HepG2 (cell line): ENCODE measurements around the gene GADD45B. TPM values are rescaled to one million over a fixed set of nuclear protein-coding genes. Genes with fewer than 3 reads are reported as not detected.

ENCODE experiments used
- CSRNP1 ChIP-seq: sonication (generic); formaldehyde crosslinking; IDR thresholded peaks from 2 replicates; pipeline ENCODE4 v1.8.1; 2023; ENCODE audit warnings: mild to moderate bottlenecking, missing genetic modification reagents
- FOSL2 ChIP-seq: sonication (generic); formaldehyde crosslinking; IDR thresholded peaks from 2 replicates; pipeline ENCODE4 v1.4.0; 2020; ENCODE audit warnings: missing genetic modification reagents
- FOXK2 ChIP-seq: fragments of 450-650 bp; IDR thresholded peaks from 2 replicates; pipeline ENCODE4 v1.6.1; 2016
- HNRNPUL1 ChIP-seq: fragments of 200-400 bp; formaldehyde crosslinking; IDR thresholded peaks from 2 replicates; pipeline ENCODE4 v1.6.1; 2017; ENCODE audit warnings: low read depth, mild to moderate bottlenecking, low read length, moderate library complexity
- MAF1 ChIP-seq: sonication (generic); formaldehyde crosslinking; IDR thresholded peaks from 2 replicates; pipeline ENCODE4 v1.5.0; 2020; ENCODE audit warnings: missing genetic modification reagents, borderline replicate concordance
- NONO ChIP-seq, 2 experiments: fragments of 450-650 bp in 1 of 2; sonication (generic) in 1 of 2; formaldehyde crosslinking in 1 of 2; IDR thresholded peaks in 1 of 2; conservative IDR thresholded peaks in 1 of 2; 2 replicates each; pipeline versions ENCODE4 v1.6.1 to v1.8.0; 2017 to 2022; ENCODE audit warnings: mild to moderate bottlenecking in 1 of 2, missing genetic modification reagents in 1 of 2, moderate library complexity in 1 of 2
- REL ChIP-seq: sonication (generic); formaldehyde crosslinking; conservative IDR thresholded peaks from 2 replicates; pipeline ENCODE4 v1.8.0; 2022; ENCODE audit warnings: mild to moderate bottlenecking, missing genetic modification reagents, moderate library complexity
- SETDB1 ChIP-seq: sonication (generic); formaldehyde crosslinking; IDR thresholded peaks from 2 replicates; pipeline ENCODE4 v1.5.1; 2020; ENCODE audit warnings: missing genetic modification reagents, mild to moderate bottlenecking, borderline replicate concordance
- SP2 ChIP-seq: sonication (generic); formaldehyde crosslinking; IDR thresholded peaks from 2 replicates; pipeline ENCODE4 v1.5.1; 2020; ENCODE audit warnings: mild to moderate bottlenecking, missing genetic modification reagents
- SRSF4 ChIP-seq: fragments of 200-400 bp; formaldehyde crosslinking; IDR thresholded peaks from one replicate; pipeline ENCODE4 v1.6.1; 2018; ENCODE audit warnings: mild to moderate bottlenecking, low read depth, low read length, moderate library complexity; ENCODE audit not compliant: poor library complexity, severe bottlenecking
- ZNF205 ChIP-seq: IDR thresholded peaks from 2 replicates; pipeline ENCODE4 v1.6.1; 2018; ENCODE audit warnings: missing biosample characterization, missing genetic modification reagents
- ZNF274 ChIP-seq: sonication (generic); formaldehyde crosslinking; IDR thresholded peaks from 2 replicates; pipeline ENCODE4 v1.5.1; 2020; ENCODE audit warnings: mild to moderate bottlenecking, missing genetic modification reagents
- ZNF30 ChIP-seq: sonication (generic); formaldehyde crosslinking; IDR thresholded peaks from 2 replicates; pipeline ENCODE4 v1.5.0; 2020; ENCODE audit warnings: mild to moderate bottlenecking, missing genetic modification reagents
- ZNF431 ChIP-seq: sonication (generic); formaldehyde crosslinking; IDR thresholded peaks from 2 replicates; pipeline ENCODE4 v1.9.0; 2022; ENCODE audit warnings: missing genetic modification reagents, low read depth, mild to moderate bottlenecking, borderline replicate concordance
- ZNF484 ChIP-seq: sonication (generic); formaldehyde crosslinking; IDR thresholded peaks from 2 replicates; pipeline ENCODE4 v1.5.1; 2020; ENCODE audit warnings: mild to moderate bottlenecking, low read depth, missing genetic modification reagents, borderline replicate concordance
- ZNF512B ChIP-seq: sonication (generic); formaldehyde crosslinking; IDR thresholded peaks from 2 replicates; pipeline ENCODE4 v1.5.1; 2020; ENCODE audit warnings: missing genetic modification reagents, mild to moderate bottlenecking, borderline replicate concordance
- ZSCAN31 ChIP-seq: sonication (generic); formaldehyde crosslinking; IDR thresholded peaks from 2 replicates; pipeline ENCODE4 v1.5.0; 2020; ENCODE audit warnings: low read depth, mild to moderate bottlenecking, missing genetic modification reagents
- polyA plus RNA-seq, 8 experiments: library from polyadenylated mRNA; depleted of rRNA in 3 of 8; stranded (reverse) in 7 of 8; unstranded in 1 of 8; fragments of >200 nt; fragmentation: Illumina TruSeq in 4 of 8; extraction: Trizol in 4 of 8; gene quantifications; 2 replicates each; pipeline versions ENCODE4 v1.2.1 to v1.2.3, GENCODE V29; 2011 to 2016; ENCODE audit warnings: low read depth in 4 of 8, missing spikeins in 1 of 8, mixed read lengths in 1 of 8; ENCODE audit not compliant: insufficient read depth in 1 of 8
- total RNA-seq, 5 experiments: library from RNA; depleted of rRNA; stranded (reverse); fragments of >200 nt; fragmentation: Illumina TruSeq; extraction: Trizol; gene quantifications; 2 replicates each; pipeline ENCODE4 v1.2.3, GENCODE V29; 2016; ENCODE audit warnings: low read depth in 1 of 5
- TF ChIP-seq, protein P1 (sequence below): sonication (generic); formaldehyde crosslinking; IDR thresholded peaks from 2 replicates; pipeline ENCODE4 v1.4.0; 2020; ENCODE audit warnings: missing genetic modification reagents, borderline replicate concordance
- TF ChIP-seq, protein P2 (sequence below): IDR thresholded peaks from 2 replicates; pipeline ENCODE4 v1.6.1; 2016; ENCODE audit warnings: mild to moderate bottlenecking, missing biosample characterization, missing genetic modification reagents
- TF ChIP-seq, protein P3 (sequence below): sonication (generic); formaldehyde crosslinking; IDR thresholded peaks from 2 replicates; pipeline ENCODE4 v1.5.0; 2020; ENCODE audit warnings: missing genetic modification reagents
- TF ChIP-seq, protein P4 (sequence below): sonication (generic); formaldehyde crosslinking; IDR thresholded peaks from 2 replicates; pipeline ENCODE4 v1.5.1; 2020; ENCODE audit warnings: missing genetic modification reagents, mild to moderate bottlenecking, borderline replicate concordance

The GADD45B gene
- total and polyA plus RNA-seq, 2 of the 13 experiments (the other 11 are each of a cell fraction or from before 2014, with no cell fraction given): 4.6 to 34.1 TPM

DNA sequence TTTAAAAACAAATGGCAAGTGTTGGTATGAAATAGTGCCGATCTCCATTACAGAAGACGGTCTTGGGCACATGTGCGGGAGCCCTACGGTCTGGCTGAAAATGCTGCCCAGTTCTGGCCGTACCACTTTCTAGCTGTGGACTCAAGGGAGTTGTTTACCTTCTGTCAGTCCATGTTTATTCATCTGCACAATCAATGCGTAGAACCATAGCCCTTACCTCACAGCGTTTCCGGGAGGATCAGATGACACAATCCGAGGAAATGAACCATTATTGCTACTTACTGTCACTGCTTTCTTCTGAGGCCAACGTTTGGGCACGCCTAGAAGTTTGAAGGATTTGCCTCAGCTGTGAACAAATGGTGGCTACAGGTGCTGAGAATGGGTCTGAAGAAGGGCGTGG, 31.2 kb downstream of the GADD45B start (continued):
- no peak for TF ChIP-seq ZNF512B (CRISPR knock-in tag)
- TF ChIP-seq MAF1: no peak
- no peak for TF ChIP-seq ZNF30 (CRISPR knock-in tag)
- peak; percentile 97 for TF ChIP-seq FOXK2
- TF ChIP-seq, protein P1, sequence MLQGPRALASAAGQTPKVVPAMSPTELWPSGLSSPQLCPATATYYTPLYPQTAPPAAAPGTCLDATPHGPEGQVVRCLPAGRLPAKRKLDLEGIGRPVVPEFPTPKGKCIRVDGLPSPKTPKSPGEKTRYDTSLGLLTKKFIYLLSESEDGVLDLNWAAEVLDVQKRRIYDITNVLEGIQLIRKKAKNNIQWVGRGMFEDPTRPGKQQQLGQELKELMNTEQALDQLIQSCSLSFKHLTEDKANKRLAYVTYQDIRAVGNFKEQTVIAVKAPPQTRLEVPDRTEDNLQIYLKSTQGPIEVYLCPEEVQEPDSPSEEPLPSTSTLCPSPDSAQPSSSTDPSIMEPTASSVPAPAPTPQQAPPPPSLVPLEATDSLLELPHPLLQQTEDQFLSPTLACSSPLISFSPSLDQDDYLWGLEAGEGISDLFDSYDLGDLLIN: no peak
- TF ChIP-seq FOSL2 (CRISPR knock-in tag): peak; percentile 83
- TF ChIP-seq ZSCAN31 (CRISPR knock-in tag): no peak
- no peak for TF ChIP-seq CSRNP1 (CRISPR knock-in tag)
- TF ChIP-seq, protein P2, sequence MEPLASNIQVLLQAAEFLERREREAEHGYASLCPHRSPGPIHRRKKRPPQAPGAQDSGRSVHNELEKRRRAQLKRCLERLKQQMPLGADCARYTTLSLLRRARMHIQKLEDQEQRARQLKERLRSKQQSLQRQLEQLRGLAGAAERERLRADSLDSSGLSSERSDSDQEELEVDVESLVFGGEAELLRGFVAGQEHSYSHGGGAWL: no peak
- TF ChIP-seq ZNF431 (CRISPR knock-in tag): 0 out of 2 replicates have a peak, but pooled peaks have one; percentile 48
- no peak for TF ChIP-seq NONO (IDR thresholded peaks at IDR 0.05)
- TF ChIP-seq NONO (CRISPR knock-in tag; conservative IDR thresholded peaks at IDR 0.05): no peak
- no peak for TF ChIP-seq SP2 (CRISPR knock-in tag)
- no peak for TF ChIP-seq REL (CRISPR knock-in tag)
- no peak for TF ChIP-seq HNRNPUL1
- no peak for TF ChIP-seq SETDB1 (CRISPR knock-in tag)
- no peak for TF ChIP-seq ZNF484 (CRISPR knock-in tag)
- TF ChIP-seq, protein P3, sequence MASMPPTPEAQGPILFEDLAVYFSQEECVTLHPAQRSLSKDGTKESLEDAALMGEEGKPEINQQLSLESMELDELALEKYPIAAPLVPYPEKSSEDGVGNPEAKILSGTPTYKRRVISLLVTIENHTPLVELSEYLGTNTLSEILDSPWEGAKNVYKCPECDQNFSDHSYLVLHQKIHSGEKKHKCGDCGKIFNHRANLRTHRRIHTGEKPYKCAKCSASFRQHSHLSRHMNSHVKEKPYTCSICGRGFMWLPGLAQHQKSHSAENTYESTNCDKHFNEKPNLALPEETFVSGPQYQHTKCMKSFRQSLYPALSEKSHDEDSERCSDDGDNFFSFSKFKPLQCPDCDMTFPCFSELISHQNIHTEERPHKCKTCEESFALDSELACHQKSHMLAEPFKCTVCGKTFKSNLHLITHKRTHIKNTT: no peak
- 0 out of 2 replicates have a peak, but pooled peaks have one; percentile 24 for TF ChIP-seq ZNF205 (CRISPR knock-in tag)
- no peak for TF ChIP-seq SRSF4
- TF ChIP-seq, protein P4, sequence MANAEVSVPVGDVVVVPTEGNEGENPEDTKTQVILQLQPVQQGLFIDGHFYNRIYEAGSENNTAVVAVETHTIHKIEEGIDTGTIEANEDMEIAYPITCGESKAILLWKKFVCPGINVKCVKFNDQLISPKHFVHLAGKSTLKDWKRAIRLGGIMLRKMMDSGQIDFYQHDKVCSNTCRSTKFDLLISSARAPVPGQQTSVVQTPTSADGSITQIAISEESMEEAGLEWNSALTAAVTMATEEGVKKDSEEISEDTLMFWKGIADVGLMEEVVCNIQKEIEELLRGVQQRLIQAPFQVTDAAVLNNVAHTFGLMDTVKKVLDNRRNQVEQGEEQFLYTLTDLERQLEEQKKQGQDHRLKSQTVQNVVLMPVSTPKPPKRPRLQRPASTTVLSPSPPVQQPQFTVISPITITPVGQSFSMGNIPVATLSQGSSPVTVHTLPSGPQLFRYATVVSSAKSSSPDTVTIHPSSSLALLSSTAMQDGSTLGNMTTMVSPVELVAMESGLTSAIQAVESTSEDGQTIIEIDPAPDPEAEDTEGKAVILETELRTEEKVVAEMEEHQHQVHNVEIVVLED: peak; percentile 43; the same call in 1 of the 2 replicates
- no peak for TF ChIP-seq ZNF274 (CRISPR knock-in tag)
